OCI-LY1 (cell line): ENCODE results near the gene ANGPTL8.

Experiments
- H2AFZ ChIP-seq: fragments of 200-600 bp; sonication (generic), shearing (Covaris generic); 2 replicates; pipeline ENCODE4 v1.6.0; 2014; ENCODE audit warnings: antibody characterized with exemption, mild to moderate bottlenecking, low read length
- H3F3A ChIP-seq: fragments of 200-600 bp; sonication (generic), shearing (Covaris generic); 2 replicates; pipeline ENCODE4 v1.6.0; 2014; ENCODE audit warnings: mild to moderate bottlenecking, antibody characterized with exemption, low read length, moderate library complexity; ENCODE audit not compliant: insufficient read depth
- H3K27ac ChIP-seq: fragments of 200-600 bp; sonication (generic); 2 replicates; pipeline ENCODE4 v1.5.1; 2014; ENCODE audit warnings: low read length, mixed run types, mild to moderate bottlenecking, low read depth; ENCODE audit not compliant: poor library complexity, severe bottlenecking
- H3K27me3 ChIP-seq: fragments of 200-600 bp; sonication (generic); 2 replicates; pipeline ENCODE4 v1.6.0; 2014; ENCODE audit warnings: antibody characterized with exemption, mild to moderate bottlenecking, low read length, moderate library complexity; ENCODE audit not compliant: insufficient read depth
- H3K36me3 ChIP-seq: fragments of 200-600 bp; sonication (generic); 2 replicates; pipeline ENCODE4 v1.6.1; 2014; ENCODE audit warnings: mild to moderate bottlenecking, antibody characterized with exemption, low read length, moderate library complexity, mixed read lengths; ENCODE audit not compliant: insufficient read depth
- H3K4me1 ChIP-seq: fragments of 200-600 bp; sonication (generic); 2 replicates; pipeline ENCODE4 v1.5.1; 2014; ENCODE audit warnings: mild to moderate bottlenecking, low read length, moderate library complexity; ENCODE audit not compliant: insufficient read depth, severe bottlenecking
- H3K4me2 ChIP-seq: fragments of 200-600 bp; sonication (generic), shearing (Covaris generic); 2 replicates; pipeline ENCODE4 v1.6.1; 2014; ENCODE audit warnings: low read length
- H3K4me3 ChIP-seq: fragments of 200-600 bp; sonication (generic); 2 replicates; pipeline ENCODE4 v1.5.1; 2014; ENCODE audit warnings: low read length, low read depth, mild to moderate bottlenecking, mixed read lengths; ENCODE audit not compliant: poor library complexity, severe bottlenecking
- H3K79me2 ChIP-seq: fragments of 200-600 bp; shearing (Covaris generic); 2 replicates; pipeline ENCODE4 v1.6.1; 2016; ENCODE audit warnings: mixed run types, low read length, mixed read lengths; ENCODE audit not compliant: insufficient read depth
- H3K9ac ChIP-seq: fragments of 200-600 bp; sonication (generic), shearing (Covaris generic); 2 replicates; pipeline ENCODE4 v1.6.1; 2014; ENCODE audit warnings: mild to moderate bottlenecking, low read length, mixed read lengths
- H3K9me2 ChIP-seq: fragments of 200-600 bp; sonication (generic), shearing (Covaris generic); 2 replicates; pipeline ENCODE4 v1.6.1; 2014; ENCODE audit warnings: low read depth, mild to moderate bottlenecking, low read length, mixed read lengths
- H3K9me3 ChIP-seq: fragments of 200-600 bp; shearing (Covaris generic); 2 replicates; pipeline ENCODE4 v1.6.1; 2014; ENCODE audit warnings: low read length, mixed read lengths
- H4K20me1 ChIP-seq: fragments of 200-600 bp; sonication (generic), shearing (Covaris generic); 2 replicates; pipeline ENCODE4 v1.6.0; 2016; ENCODE audit warnings: mild to moderate bottlenecking, low read length; ENCODE audit not compliant: insufficient read depth
- CTCF ChIP-seq: fragments of 200-600 bp; sonication (generic), shearing (Covaris generic); IDR thresholded peaks from 2 replicates; pipeline ENCODE4 v1.5.1; 2017; ENCODE audit warnings: mild to moderate bottlenecking, antibody characterized with exemption, low read length, moderate library complexity, mixed read lengths
- EZH2 ChIP-seq: fragments of 200-600 bp; sonication (generic), shearing (Covaris generic); IDR thresholded peaks from 2 replicates; pipeline ENCODE4 v1.8.0; 2017; ENCODE audit warnings: borderline replicate concordance, mixed run types, mild to moderate bottlenecking, antibody characterized with exemption, low read length, moderate library complexity, mixed read lengths

Gene ANGPTL8

GRCh38 chr19:11261971-11262839 is 22.8 kb downstream of the ANGPTL8 start, which contains the start of gene DOCK6:
Gene DOCK6, minus strand, starts transcription at chr19:11262524. Its CDS starts 84 bp downstream, at chr19:11262440.
- Histone ChIP-seq H3K4me3 (peak within 1 kb of the TSS; percentile 88), H3K79me2 (no peaks in the 10 kb centered on the region), H2AFZ (no peak within 1 kb of the TSS; the same call in 1 of the 2 replicates), H3K4me2 (peak within 1 kb of the TSS; percentile 94), H3K4me1 (peaks cover 21% of the 10 kb centered on the region), H3K9me3 (no peaks in the 10 kb centered on the region), H3K36me3 (no peaks in the 10 kb centered on the region), H3K9me2 (no peaks in the 10 kb centered on the region), H3K9ac (peak within 1 kb of the TSS; percentile 74), H3K27ac (no peak within 1 kb of the TSS), H3K27me3 (no peaks in the 10 kb centered on the region), H3F3A (no peaks in the 10 kb centered on the region), H4K20me1 (no peaks in the 10 kb centered on the region)
- TF ChIP-seq CTCF (peak; percentile 65), EZH2 (no peak)

GRCh38 chr19:11263726-11264125 is 24.3 kb downstream of the ANGPTL8 start:
- no peaks in the 10 kb centered on the region for H3K79me2 ChIP-seq
- H3K27me3 ChIP-seq = no peaks in the 10 kb centered on the region
- H3K27ac ChIP-seq = no peak overlapping the region
- no peak overlapping the region for H3K9ac ChIP-seq
- H3K4me2 ChIP-seq = no peak overlapping the region
- peaks cover 21% of the 10 kb centered on the region for H3K4me1 ChIP-seq
- no peak overlapping the region for H2AFZ ChIP-seq
- H3K4me3 ChIP-seq = no peak overlapping the region
- H3K36me3 ChIP-seq = no peaks in the 10 kb centered on the region
- no peaks in the 10 kb centered on the region for H3K9me3 ChIP-seq
- TF ChIP-seq CTCF = no peak
- no peak for TF ChIP-seq EZH2
- no peaks in the 10 kb centered on the region for H3K9me2 ChIP-seq
- H3F3A ChIP-seq = no peaks in the 10 kb centered on the region
- no peaks in the 10 kb centered on the region for H4K20me1 ChIP-seq

GRCh38 chr19:11264452-11265176 is 25.2 kb downstream of the ANGPTL8 start:
- no peaks in the 10 kb centered on the region for H3K9me2 ChIP-seq
- no peaks in the 10 kb centered on the region for H3K27me3 ChIP-seq
- no peaks in the 10 kb centered on the region for H3K36me3 ChIP-seq
- H3K4me3 ChIP-seq = no peak overlapping the region
- TF ChIP-seq EZH2 (no peak), CTCF (no peak)
- H3K27ac ChIP-seq = no peak overlapping the region
- peaks cover 21% of the 10 kb centered on the region for H3K4me1 ChIP-seq
- H3K4me2 ChIP-seq = no peak overlapping the region
- no peaks in the 10 kb centered on the region for H4K20me1 ChIP-seq
- H3K9ac ChIP-seq = no peak overlapping the region
- H3K9me3 ChIP-seq = no peaks in the 10 kb centered on the region
- H3F3A ChIP-seq = no peaks in the 10 kb centered on the region
- H2AFZ ChIP-seq = no peak overlapping the region
- H3K79me2 ChIP-seq = no peaks in the 10 kb centered on the region
